ENCODE measurements around the gene RBM28.
A peak's percentile ranks its signal among the peaks of the same experiment; 100 is the strongest.

RBM28 gene

DNA sequence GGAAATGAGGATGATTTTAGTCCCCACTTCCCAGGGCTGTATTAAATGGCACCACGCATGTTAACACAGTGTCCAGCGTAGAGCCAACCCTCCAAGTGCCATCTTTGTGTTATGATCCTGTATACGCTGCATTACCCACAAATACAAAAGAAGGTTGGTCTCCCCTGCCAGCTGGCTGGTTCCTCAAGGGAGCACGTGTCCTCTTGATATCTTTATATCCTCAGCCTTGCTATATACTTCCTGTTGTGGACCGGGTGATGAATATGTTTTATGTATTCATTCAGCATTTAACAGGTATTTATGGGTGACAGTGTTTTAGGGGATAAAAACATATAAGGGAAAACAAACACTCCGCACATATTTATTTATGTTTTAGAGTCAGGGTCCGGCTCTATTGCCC is 41.0 kb upstream of the RBM28 start:
- no peak for TF ChIP-seq MYC (IDR thresholded peaks at IDR 0.05; ENCODE audit: low read depth, low read length)
- no peak for TF ChIP-seq CTCF (IDR thresholded peaks at IDR 0.05; ENCODE audit: low read depth, low read length)
- TF ChIP-seq MAX (IDR thresholded peaks at IDR 0.05; ENCODE audit: low read depth, low read length) = 0 out of 2 replicates have a peak, but pooled peaks have one; percentile 12
- no peak for DNase-seq (ENCODE audit: low read depth)
- no peak overlapping the region for H3K4me3 ChIP-seq (ENCODE audit: low read depth, low read length)

- no peak overlapping the region for H3K4me3 ChIP-seq (ENCODE audit: low read depth, low read length)
- TF ChIP-seq POLR2A (IDR thresholded peaks at IDR 0.05; ENCODE audit: extremely low read depth, insufficient read length) = no peak
- no peak for TF ChIP-seq MYC (IDR thresholded peaks at IDR 0.05; ENCODE audit: low read depth, low read length)
- TF ChIP-seq CTCF (IDR thresholded peaks at IDR 0.05; ENCODE audit: low read depth, low read length) = no peak
- no peak for TF ChIP-seq MAX (IDR thresholded peaks at IDR 0.05; ENCODE audit: low read depth, low read length)
- no peak for DNase-seq (ENCODE audit: low read depth)
These were observed 40.1 kb upstream of the RBM28 start for GRCh38 chr7:128383776-128384175.

DNA sequence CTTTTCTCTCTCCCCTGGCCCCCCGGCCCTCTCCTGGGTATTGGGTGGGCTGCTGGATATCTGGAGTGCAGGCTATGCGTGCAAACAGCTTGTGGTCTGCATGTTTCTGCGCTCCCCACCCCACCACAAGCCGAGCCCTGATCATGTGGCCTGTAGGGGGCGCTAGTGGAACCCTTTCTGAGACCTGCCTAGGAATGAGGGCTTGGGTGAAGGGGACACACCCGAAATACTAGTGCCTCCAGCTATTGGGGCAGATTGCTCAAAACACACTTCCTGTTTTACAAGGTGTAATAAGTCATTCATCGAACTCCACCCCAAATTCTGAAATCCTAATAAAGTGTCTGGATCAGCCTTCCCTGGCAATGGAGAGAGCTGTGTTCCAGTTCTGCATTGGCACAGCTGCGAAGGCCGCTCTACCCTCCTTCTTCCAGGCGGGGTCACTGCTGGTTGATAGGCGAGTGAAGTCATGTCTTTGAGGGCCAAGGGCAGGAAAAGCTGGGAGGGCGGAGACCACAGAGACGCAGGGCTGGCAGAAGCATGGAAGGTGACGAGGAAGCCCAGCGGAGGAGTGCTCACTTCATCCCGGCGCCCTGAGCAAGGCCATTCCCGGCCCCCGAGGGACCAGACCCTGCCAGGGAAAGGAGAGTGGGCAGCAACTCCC is 37.6 kb upstream of the RBM28 start:
- DNase-seq (ENCODE audit: low read depth) = peak; percentile 82
- TF ChIP-seq CTCF (IDR thresholded peaks at IDR 0.05; ENCODE audit: low read depth, low read length) (peak; percentile 91), MYC (IDR thresholded peaks at IDR 0.05; ENCODE audit: low read depth, low read length) (no peak), MAX (IDR thresholded peaks at IDR 0.05; ENCODE audit: low read depth, low read length) (peak; percentile 34; the same call in 1 of the 2 replicates), POLR2A (IDR thresholded peaks at IDR 0.05; ENCODE audit: extremely low read depth, insufficient read length) (no peak)
- no peak overlapping the region for H3K4me3 ChIP-seq (ENCODE audit: low read depth, low read length)

- TF ChIP-seq POLR2A (IDR thresholded peaks at IDR 0.05; ENCODE audit: extremely low read depth, insufficient read length) (no peak), MAX (IDR thresholded peaks at IDR 0.05; ENCODE audit: low read depth, low read length) (no peak), MYC (IDR thresholded peaks at IDR 0.05; ENCODE audit: low read depth, low read length) (no peak), CTCF (IDR thresholded peaks at IDR 0.05; ENCODE audit: low read depth, low read length) (no peak)
- DNase-seq (ENCODE audit: low read depth) = no peak
- no peak overlapping the region for H3K4me3 ChIP-seq (ENCODE audit: low read depth, low read length)
These were observed 36.9 kb upstream of the RBM28 start for GRCh38 chr7:128380483-128381106.

- no peak for TF ChIP-seq POLR2A (IDR thresholded peaks at IDR 0.05; ENCODE audit: extremely low read depth, insufficient read length)
- DNase-seq (ENCODE audit: low read depth) = no peak
- no peak overlapping the region for H3K4me3 ChIP-seq (ENCODE audit: low read depth, low read length)
These were observed 36.3 kb upstream of the RBM28 start for GRCh38 chr7:128379900-128380479.

- no peak overlapping the region for H3K4me3 ChIP-seq (ENCODE audit: low read depth, low read length)
- DNase-seq (ENCODE audit: low read depth) = peak; percentile 60
- TF ChIP-seq POLR2A (IDR thresholded peaks at IDR 0.05; ENCODE audit: extremely low read depth, insufficient read length) = no peak
- no peak for TF ChIP-seq MYC (IDR thresholded peaks at IDR 0.05; ENCODE audit: low read depth, low read length)
- no peak for TF ChIP-seq MAX (IDR thresholded peaks at IDR 0.05; ENCODE audit: low read depth, low read length)
- no peak for TF ChIP-seq CTCF (IDR thresholded peaks at IDR 0.05; ENCODE audit: low read depth, low read length)
These were observed 34.9 kb upstream of the RBM28 start for GRCh38 chr7:128378637-128379036.

All from NB4 (cell line).